GM12801 (cell line): ENCODE results near the gene TMEM127.

ENCODE experiments used
- TF ChIP-seq, protein P1 (sequence below): IDR thresholded peaks from one replicate; pipeline ENCODE4 v1.5.1; 2011; ENCODE audit warnings: control low read depth; ENCODE audit not compliant: insufficient read length; ENCODE audit errors: extremely low read depth

Gene TMEM127

DNA sequence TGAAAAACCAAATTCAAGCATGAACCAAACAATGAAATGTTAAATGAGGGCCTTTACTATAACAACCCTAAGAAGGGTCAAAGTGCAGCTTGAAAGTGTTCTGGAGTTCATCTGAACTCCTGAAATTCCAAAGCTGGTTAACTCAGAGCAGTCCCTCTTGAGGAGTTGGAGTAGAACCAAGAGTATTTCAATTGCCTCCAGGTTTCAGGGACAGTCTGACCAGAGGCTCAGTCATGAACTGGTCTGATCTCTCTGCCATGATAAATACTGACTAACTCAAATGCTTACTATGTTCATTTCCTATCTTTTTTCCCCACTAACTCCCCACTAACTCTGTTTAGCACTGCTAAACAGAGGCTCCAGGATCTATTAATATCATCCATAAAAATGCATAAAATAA lies 59.9 kb downstream of the TMEM127 start:
- TF ChIP-seq, protein P1, sequence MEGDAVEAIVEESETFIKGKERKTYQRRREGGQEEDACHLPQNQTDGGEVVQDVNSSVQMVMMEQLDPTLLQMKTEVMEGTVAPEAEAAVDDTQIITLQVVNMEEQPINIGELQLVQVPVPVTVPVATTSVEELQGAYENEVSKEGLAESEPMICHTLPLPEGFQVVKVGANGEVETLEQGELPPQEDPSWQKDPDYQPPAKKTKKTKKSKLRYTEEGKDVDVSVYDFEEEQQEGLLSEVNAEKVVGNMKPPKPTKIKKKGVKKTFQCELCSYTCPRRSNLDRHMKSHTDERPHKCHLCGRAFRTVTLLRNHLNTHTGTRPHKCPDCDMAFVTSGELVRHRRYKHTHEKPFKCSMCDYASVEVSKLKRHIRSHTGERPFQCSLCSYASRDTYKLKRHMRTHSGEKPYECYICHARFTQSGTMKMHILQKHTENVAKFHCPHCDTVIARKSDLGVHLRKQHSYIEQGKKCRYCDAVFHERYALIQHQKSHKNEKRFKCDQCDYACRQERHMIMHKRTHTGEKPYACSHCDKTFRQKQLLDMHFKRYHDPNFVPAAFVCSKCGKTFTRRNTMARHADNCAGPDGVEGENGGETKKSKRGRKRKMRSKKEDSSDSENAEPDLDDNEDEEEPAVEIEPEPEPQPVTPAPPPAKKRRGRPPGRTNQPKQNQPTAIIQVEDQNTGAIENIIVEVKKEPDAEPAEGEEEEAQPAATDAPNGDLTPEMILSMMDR: no peak

DNA sequence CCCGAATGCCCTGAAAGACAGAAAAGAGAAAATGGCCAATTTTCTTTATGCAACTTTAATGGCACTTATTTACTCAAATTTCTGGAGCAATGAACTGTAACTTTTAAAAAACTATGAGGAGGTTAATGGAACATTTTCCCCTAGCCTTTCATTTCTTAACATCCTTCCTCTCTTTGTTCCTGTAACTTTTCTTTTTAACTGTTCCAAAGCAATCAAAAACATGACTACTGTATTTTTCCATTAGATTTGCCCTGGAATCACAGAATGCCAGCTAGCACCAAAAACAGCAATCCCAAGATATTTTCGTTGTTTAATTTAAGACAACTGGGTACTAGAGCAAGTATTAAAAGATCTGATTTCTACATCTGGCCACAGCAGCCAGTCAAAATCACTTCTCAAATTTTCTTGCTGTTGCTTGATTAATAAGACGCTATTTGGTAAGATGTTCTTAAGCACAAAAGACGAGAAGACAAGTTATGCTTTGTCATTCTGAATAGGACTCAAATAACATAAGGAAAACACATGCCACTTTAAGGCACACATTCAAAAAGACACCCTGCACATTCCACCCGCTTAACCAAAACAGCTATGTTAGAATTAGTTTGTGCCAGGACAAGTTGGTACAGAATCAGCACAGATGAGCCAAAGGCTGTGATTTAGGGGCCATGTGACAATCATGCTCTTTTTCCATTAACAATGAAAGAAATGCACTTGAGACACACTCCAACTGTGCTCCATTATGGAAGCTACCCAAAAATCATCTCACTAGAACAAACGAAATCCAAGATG lies 60.8 kb downstream of the TMEM127 start:
- TF ChIP-seq, protein P1: no peak

DNA sequence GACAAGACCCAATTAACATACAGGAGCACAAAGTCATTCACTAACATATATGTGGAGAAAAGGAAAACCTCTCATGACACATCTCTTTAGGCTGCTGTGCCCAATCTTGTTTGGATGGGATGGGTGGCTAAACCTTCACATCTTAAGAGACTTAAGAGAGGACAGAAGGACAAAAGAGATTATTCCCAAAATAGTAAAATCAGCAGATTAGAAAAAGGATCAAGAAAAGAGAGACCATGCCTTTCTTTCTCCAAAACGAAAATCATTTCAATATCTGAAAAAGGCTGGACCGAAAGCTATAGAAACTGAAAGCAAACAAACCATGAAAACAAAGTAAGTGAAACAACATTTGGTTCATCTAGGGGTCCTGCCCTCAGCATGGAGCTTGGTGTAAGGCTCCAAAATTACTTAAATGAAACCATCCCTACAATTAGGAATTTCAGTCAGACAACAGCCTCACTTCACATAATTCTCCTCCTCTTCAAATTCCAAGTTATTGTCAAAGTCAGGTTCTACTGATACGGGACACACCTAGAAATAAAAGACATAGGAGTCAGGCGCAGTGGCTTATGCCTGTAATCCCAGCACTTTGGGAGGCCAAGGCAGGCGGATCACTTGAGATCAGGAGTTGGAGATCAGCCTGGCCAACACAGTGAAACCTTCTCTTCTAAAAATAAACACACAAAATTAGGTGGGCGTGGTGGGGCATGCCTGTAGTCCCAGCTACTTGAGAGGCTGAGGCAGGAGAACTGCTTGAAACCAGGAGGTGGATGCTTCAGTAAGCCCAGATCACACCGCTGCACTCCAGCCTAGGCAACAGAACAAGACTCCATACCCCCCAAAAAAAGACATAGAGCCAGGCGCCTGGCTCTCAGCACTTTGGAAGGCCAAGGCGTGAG lies 62.4 kb downstream of the TMEM127 start:
- TF ChIP-seq, protein P1: no peak

DNA sequence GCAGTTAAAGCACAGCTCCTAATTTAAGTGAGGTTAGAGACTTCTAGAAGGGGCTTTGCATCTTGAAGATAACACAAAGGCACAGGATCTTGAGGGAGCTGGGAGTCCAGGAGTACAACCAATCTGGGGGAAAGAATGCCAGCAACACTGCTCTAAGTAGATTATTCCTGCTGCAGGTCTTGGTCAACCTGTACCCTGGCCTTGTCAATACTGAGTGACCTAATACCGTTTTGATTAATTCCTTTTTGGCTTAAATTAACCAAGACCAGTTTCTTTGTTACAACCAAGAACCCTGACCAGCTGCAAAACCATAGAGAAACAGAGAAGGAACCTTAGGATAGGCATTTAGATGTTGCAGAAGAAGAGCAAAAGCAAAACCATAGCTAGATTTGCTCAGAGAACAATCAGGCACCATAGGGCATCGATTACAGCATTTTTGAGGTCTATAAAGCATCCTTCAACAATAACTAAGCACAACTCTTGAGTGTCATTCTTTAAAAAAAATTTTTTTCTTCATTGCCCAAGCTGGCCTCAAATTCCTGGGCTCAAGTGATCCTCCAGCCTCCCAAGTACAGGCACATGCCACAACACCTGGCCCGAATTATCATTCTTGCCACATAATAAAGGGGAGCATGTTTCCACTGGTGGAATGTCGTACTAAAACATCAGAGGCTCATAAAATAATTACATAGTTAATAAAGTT lies 63.5 kb downstream of the TMEM127 start:
- TF ChIP-seq, protein P1: no peak

DNA sequence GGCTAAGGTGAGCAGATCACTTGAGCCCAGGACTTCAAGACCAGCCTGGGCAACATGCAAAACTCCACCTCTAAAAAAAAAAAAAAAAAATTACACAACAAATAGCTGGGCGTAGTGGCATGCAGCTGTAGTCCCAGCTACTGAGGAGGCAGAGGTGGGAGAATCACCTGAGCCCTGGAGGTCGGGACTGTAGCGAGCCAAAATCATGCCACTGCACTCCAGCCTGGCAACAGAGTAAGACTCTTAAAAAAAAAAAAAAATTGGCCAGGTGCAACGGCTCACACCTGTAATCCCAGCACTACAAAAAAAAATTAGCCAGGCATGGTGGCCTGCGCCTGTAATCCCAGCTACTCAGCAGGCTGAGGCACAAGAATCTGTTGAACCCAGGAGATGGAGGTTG lies 64.5 kb downstream of the TMEM127 start:
- TF ChIP-seq, protein P1: no peak

DNA sequence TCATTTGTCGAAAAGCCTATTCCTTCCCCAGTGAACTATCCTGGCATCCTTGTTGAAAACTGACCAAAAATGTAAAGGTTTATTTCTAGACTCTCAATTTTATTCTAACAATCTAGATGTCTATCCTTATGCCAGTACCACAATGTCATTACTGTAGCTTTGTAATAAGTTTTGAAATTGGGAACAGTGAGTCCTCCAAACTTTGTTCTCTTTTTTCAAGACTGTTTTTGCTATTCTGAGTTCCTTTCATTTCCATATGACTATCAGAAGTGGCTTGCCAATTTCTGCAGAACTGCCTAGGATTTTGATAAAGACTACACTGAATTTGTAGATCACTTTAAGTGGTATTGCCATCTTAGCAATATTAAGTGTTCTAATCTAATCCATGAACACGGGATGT lies 66.9 kb downstream of the TMEM127 start:
- TF ChIP-seq, protein P1: no peak
